ENCODE results near the gene HIVEP2. TPM values are rescaled to one million over a fixed set of nuclear protein-coding genes. Genes with fewer than 3 reads are reported as not detected.

The HIVEP2 gene
- total RNA-seq, 1 donor from 2014 or later, result 24.6 TPM

DNA sequence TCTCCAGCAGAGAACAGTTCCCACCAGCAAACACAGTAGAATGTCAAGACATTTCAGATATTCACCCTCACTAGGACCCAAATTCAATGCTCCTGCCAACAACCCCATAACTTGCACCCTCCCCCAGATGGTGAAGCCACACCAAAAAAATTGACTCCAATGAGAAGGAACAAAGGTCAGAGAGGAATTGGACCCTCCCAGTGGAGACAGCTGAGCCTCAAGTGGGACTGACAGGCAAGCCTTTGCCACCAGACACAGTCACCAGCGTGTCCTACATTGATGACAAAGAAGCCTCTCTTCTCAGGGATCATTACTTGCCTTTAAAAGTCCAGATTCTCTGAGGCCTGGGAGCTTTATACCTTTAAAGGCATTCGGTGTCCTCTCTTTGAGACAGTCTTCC is 64.8 kb downstream of the HIVEP2 start:
- no peak overlapping the region for H3K4me3 ChIP-seq (ENCODE audit: low read depth, low read length)
- TF ChIP-seq, protein P1, sequence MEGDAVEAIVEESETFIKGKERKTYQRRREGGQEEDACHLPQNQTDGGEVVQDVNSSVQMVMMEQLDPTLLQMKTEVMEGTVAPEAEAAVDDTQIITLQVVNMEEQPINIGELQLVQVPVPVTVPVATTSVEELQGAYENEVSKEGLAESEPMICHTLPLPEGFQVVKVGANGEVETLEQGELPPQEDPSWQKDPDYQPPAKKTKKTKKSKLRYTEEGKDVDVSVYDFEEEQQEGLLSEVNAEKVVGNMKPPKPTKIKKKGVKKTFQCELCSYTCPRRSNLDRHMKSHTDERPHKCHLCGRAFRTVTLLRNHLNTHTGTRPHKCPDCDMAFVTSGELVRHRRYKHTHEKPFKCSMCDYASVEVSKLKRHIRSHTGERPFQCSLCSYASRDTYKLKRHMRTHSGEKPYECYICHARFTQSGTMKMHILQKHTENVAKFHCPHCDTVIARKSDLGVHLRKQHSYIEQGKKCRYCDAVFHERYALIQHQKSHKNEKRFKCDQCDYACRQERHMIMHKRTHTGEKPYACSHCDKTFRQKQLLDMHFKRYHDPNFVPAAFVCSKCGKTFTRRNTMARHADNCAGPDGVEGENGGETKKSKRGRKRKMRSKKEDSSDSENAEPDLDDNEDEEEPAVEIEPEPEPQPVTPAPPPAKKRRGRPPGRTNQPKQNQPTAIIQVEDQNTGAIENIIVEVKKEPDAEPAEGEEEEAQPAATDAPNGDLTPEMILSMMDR (IDR thresholded peaks at IDR 0.05; ENCODE audit: insufficient read depth, low read length, poor library complexity, severe bottlenecking), result no peak
- no peaks in the 10 kb centered on the region for H3K36me3 ChIP-seq (ENCODE audit: control insufficient read depth, insufficient read depth, low read length)
- no peak for DNase-seq (ENCODE audit: low read depth)
- no peaks in the 10 kb centered on the region for H3K27me3 ChIP-seq (ENCODE audit: control insufficient read depth, insufficient read depth, low read length)

DNA sequence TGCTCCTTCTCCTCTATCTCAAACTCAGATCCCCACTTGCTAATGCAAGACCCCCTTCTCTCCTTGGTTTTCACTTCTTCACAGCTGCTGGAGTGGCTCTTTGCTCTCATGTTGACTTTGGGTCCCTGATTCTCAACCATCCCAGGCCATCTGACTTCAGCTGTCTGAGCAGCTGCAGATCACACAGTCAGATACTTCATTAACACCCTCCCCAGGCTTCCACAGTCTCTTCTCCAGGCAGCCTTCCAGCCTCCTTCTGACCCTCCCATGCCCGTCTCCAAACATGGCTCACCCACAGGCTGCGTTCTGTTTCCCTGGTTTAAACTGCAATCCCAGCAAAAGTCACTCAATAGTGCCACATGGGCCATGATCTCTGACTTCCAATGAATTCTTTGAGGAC is 65.4 kb downstream of the HIVEP2 start:
- no peaks in the 10 kb centered on the region for H3K27me3 ChIP-seq (ENCODE audit: control insufficient read depth, insufficient read depth, low read length)
- no peaks in the 10 kb centered on the region for H3K36me3 ChIP-seq (ENCODE audit: control insufficient read depth, insufficient read depth, low read length)
- DNase-seq (ENCODE audit: low read depth), result no peak
- TF ChIP-seq, protein P1 (IDR thresholded peaks at IDR 0.05; ENCODE audit: insufficient read depth, low read length, poor library complexity, severe bottlenecking), result no peak
- H3K4me3 ChIP-seq (ENCODE audit: low read depth, low read length), result no peak overlapping the region

DNA sequence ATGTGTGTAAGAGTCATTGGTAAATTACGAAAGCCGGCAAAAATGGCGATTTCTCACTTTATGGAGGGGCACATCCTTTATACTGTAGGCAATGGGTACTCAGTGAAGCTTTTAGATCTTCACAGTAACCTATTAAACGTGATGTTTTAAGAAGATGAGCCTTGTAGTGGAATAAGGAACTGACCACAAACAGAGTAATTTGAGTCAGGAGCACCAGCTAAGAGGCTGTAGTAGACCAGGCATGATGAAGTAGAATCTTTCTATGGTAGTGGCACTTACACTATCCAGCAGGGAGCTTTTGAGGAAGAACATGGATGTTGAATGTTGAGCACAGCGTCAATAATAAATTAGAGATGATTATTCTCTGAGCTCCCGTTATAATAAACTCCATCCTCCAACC is 65.9 kb downstream of the HIVEP2 start:
- no peak for DNase-seq (ENCODE audit: low read depth)
- TF ChIP-seq, protein P1 (IDR thresholded peaks at IDR 0.05; ENCODE audit: insufficient read depth, low read length, poor library complexity, severe bottlenecking), result no peak
- no peak overlapping the region for H3K4me3 ChIP-seq (ENCODE audit: low read depth, low read length)
- no peaks in the 10 kb centered on the region for H3K36me3 ChIP-seq (ENCODE audit: control insufficient read depth, insufficient read depth, low read length)
- no peaks in the 10 kb centered on the region for H3K27me3 ChIP-seq (ENCODE audit: control insufficient read depth, insufficient read depth, low read length)

GRCh38 chr6:142878407-142878806 is 66.6 kb downstream of the HIVEP2 start:
- TF ChIP-seq, protein P1 (IDR thresholded peaks at IDR 0.05; ENCODE audit: insufficient read depth, low read length, poor library complexity, severe bottlenecking), result no peak
- no peak overlapping the region for H3K4me3 ChIP-seq (ENCODE audit: low read depth, low read length)

GRCh38 chr6:142874676-142875075 is 70.3 kb downstream of the HIVEP2 start:
- Histone ChIP-seq H3K36me3 (ENCODE audit: control insufficient read depth, insufficient read depth, low read length) (no peaks in the 10 kb centered on the region), H3K27me3 (ENCODE audit: control insufficient read depth, insufficient read depth, low read length) (no peaks in the 10 kb centered on the region), H3K4me3 (ENCODE audit: low read depth, low read length) (no peak overlapping the region)
- DNase-seq (ENCODE audit: low read depth), result no peak
- TF ChIP-seq, protein P1 (IDR thresholded peaks at IDR 0.05; ENCODE audit: insufficient read depth, low read length, poor library complexity, severe bottlenecking), result no peak

More at GRCh38 chr6:142878407-142878806, 66.6 kb downstream of the HIVEP2 start:
- DNase-seq (ENCODE audit: low read depth), result no peak
- H3K27me3 ChIP-seq (ENCODE audit: control insufficient read depth, insufficient read depth, low read length), result no peaks in the 10 kb centered on the region
- H3K36me3 ChIP-seq (ENCODE audit: control insufficient read depth, insufficient read depth, low read length), result no peaks in the 10 kb centered on the region

GRCh38 chr6:142872376-142872775 is 72.6 kb downstream of the HIVEP2 start:
- no peak for DNase-seq (ENCODE audit: low read depth)
- Histone ChIP-seq H3K4me3 (ENCODE audit: low read depth, low read length) (no peak overlapping the region), H3K27me3 (ENCODE audit: control insufficient read depth, insufficient read depth, low read length) (no peaks in the 10 kb centered on the region), H3K36me3 (ENCODE audit: control insufficient read depth, insufficient read depth, low read length) (no peaks in the 10 kb centered on the region)
- TF ChIP-seq, protein P1 (IDR thresholded peaks at IDR 0.05; ENCODE audit: insufficient read depth, low read length, poor library complexity, severe bottlenecking), result no peak
